H1 (cell line): ENCODE results near the gene ELFN1. TPM values are rescaled to one million over a fixed set of nuclear protein-coding genes. Genes with fewer than 3 reads are reported as not detected.

Experiments used
- CTCF ChIA-PET: fragments of 300-600 bp; sonication (Branson Sonifier 250); formaldehyde crosslinking; loops from one replicate; lab custom pipeline; 2021; ENCODE audit not compliant: partially characterized antibody; lab: Charles Lee
- POLR2A ChIA-PET: fragments of 300-600 bp; sonication (Branson Sonifier 250); formaldehyde crosslinking; loops from one replicate; lab custom pipeline; 2021; ENCODE audit warnings: inconsistent platforms; ENCODE audit not compliant: partially characterized antibody; lab: Charles Lee
- DNase-seq, 2 experiments: peaks; one replicate each; pipeline versions ENCODE4 v3.0.0 to v3.0.0-alpha.2; 2010 to 2022; ENCODE audit warnings: low spot score in 2 of 2, low read depth in 1 of 2, mixed read lengths in 1 of 2
- FAIRE-seq: peaks from 2 replicates; lab custom pipeline; 2011; peaks lifted over from hg19 to GRCh38; lab: Jason Lieb, UNC
- H2AFZ ChIP-seq: 2 replicates; pipeline ENCODE4 v1.8.1; 2012; ENCODE audit warnings: low read length, inconsistent platforms
- H2AK5ac ChIP-seq: 2 replicates; pipeline ENCODE4 v1.6.1; 2013; ENCODE audit warnings: low read depth, low read length
- H2BK120ac ChIP-seq: replicated peaks from 2 replicates; pipeline ENCODE3; 2013; ENCODE audit warnings: low read depth, low read length, inconsistent platforms
- H2BK12ac ChIP-seq: 2 replicates; pipeline ENCODE4 v1.6.1; 2013; ENCODE audit warnings: low read depth, low read length
- H2BK15ac ChIP-seq: 2 replicates; pipeline ENCODE4 v1.6.1; 2013; ENCODE audit warnings: low read length
- H2BK20ac ChIP-seq: 2 replicates; pipeline ENCODE4 v1.6.1; 2013; ENCODE audit warnings: low read length
- H2BK5ac ChIP-seq: 2 replicates; pipeline ENCODE4 v1.6.1; 2013; ENCODE audit warnings: low read depth, low read length
- H3K14ac ChIP-seq: 2 replicates; pipeline ENCODE4 v1.6.1; 2013; ENCODE audit warnings: inconsistent platforms; ENCODE audit not compliant: insufficient read length
- H3K18ac ChIP-seq: 2 replicates; pipeline ENCODE4 v1.6.1; 2013; ENCODE audit warnings: low read length; ENCODE audit errors: extremely low read depth
- H3K23ac ChIP-seq: 2 replicates; pipeline ENCODE4 v1.6.1; 2013; ENCODE audit warnings: inconsistent platforms; ENCODE audit not compliant: insufficient read length
- H3K23me2 ChIP-seq: 2 replicates; pipeline ENCODE4 v1.6.1; 2013; ENCODE audit warnings: low read depth, low read length
- H3K27ac ChIP-seq: 2 replicates; pipeline ENCODE4 v1.6.1; 2011; ENCODE audit warnings: low read depth, low read length, inconsistent platforms
- H3K27me3 ChIP-seq, 4 experiments: replicated peaks in 1 of 4; 1 replicate in 1 of 4; 2 replicates in 3 of 4; pipeline versions ENCODE4 v1.6.1 to v1.8.1; 2011 to 2013; ENCODE audit warnings: low read length in 3 of 4, mild to moderate bottlenecking in 3 of 4, inconsistent platforms in 2 of 4, mixed read lengths in 2 of 4, moderate library complexity in 1 of 4; ENCODE audit not compliant: control insufficient read depth in 3 of 4, insufficient read depth in 3 of 4; ENCODE audit errors: extremely low read depth in 1 of 4
- H3K36me3 ChIP-seq, 4 experiments: 2 replicates each; pipeline versions ENCODE4 v1.6.1 to v1.8.1; 2011 to 2013; ENCODE audit warnings: mild to moderate bottlenecking in 4 of 4, low read length in 3 of 4, moderate library complexity in 2 of 4, control low read depth in 1 of 4, inconsistent platforms in 1 of 4; ENCODE audit not compliant: insufficient read depth in 4 of 4, control insufficient read depth in 2 of 4
- H3K4ac ChIP-seq: replicated peaks from 2 replicates; pipeline ENCODE3; 2013; ENCODE audit warnings: low read length, low read depth, mixed read lengths, inconsistent platforms; ENCODE audit not compliant: insufficient read length
- H3K4me1 ChIP-seq, 4 experiments: replicated peaks in 1 of 4; 1 replicate in 1 of 4; 2 replicates in 3 of 4; pipeline versions ENCODE4 v1.6.1 to v1.8.1; 2011 to 2013; ENCODE audit warnings: low read length in 3 of 4, inconsistent platforms in 2 of 4, mixed read lengths in 1 of 4; ENCODE audit not compliant: insufficient read depth in 4 of 4, control insufficient read depth in 3 of 4
- H3K4me2 ChIP-seq, 2 experiments: 2 replicates each; pipeline versions ENCODE4 v1.6.1 to v1.8.1; 2011 to 2013; ENCODE audit warnings: low read depth in 2 of 2, low read length in 2 of 2, control low read depth in 1 of 2, inconsistent platforms in 1 of 2, mild to moderate bottlenecking in 1 of 2; ENCODE audit not compliant: insufficient read depth in 1 of 2
- H3K4me3 ChIP-seq, 4 experiments: fragments of 200-600, 300-600 bp in 1 of 4; sonication (generic), shearing (Covaris generic), sonication (Bioruptor Twin) in 1 of 4; 2 replicates each; pipeline versions ENCODE4 v1.5.1 to v1.8.1; 2011 to 2016; ENCODE audit warnings: low read length in 4 of 4, low read depth in 3 of 4, control low read depth in 2 of 4, inconsistent platforms in 2 of 4, mild to moderate bottlenecking in 2 of 4, mixed read lengths in 1 of 4, moderate library complexity in 1 of 4; ENCODE audit not compliant: insufficient read depth in 2 of 4; ENCODE audit errors: extremely low read depth in 1 of 4
- H3K56ac ChIP-seq: replicated peaks from 2 replicates; pipeline ENCODE3; 2013; ENCODE audit warnings: low read depth, mild to moderate bottlenecking, mixed read lengths, low read length, inconsistent platforms; ENCODE audit not compliant: insufficient read length
- H3K79me1 ChIP-seq: 2 replicates; pipeline ENCODE4 v1.6.1; 2013; ENCODE audit warnings: low read depth, low read length, control low read depth
- H3K79me2 ChIP-seq, 2 experiments: 2 replicates each; pipeline versions ENCODE4 v1.6.1 to v1.8.1; 2012 to 2013; ENCODE audit warnings: low read length in 2 of 2, mild to moderate bottlenecking in 2 of 2, inconsistent platforms in 1 of 2; ENCODE audit not compliant: insufficient read depth in 2 of 2, control insufficient read depth in 1 of 2
- H3K9ac ChIP-seq, 4 experiments: replicated peaks in 1 of 4; 1 replicate in 1 of 4; 2 replicates in 3 of 4; pipeline versions ENCODE4 v1.6.1 to v1.8.1; 2011 to 2013; ENCODE audit warnings: low read depth in 3 of 4, low read length in 3 of 4, control low read depth in 2 of 4, mild to moderate bottlenecking in 2 of 4, moderate library complexity in 2 of 4, inconsistent platforms in 1 of 4; ENCODE audit errors: extremely low read depth in 1 of 4
- H3K9me3 ChIP-seq, 2 experiments: 2 replicates each; pipeline versions ENCODE4 v1.6.1 to v1.8.1; 2012 to 2013; ENCODE audit warnings: mild to moderate bottlenecking in 2 of 2, moderate library complexity in 2 of 2, control low read depth in 1 of 2, inconsistent platforms in 1 of 2, low read depth in 1 of 2, low read length in 1 of 2, mixed read lengths in 1 of 2; ENCODE audit not compliant: insufficient read depth in 2 of 2
- H4K20me1 ChIP-seq, 2 experiments: replicated peaks in 1 of 2; 2 replicates each; pipeline versions ENCODE3 to v1.8.1; 2011 to 2013; ENCODE audit warnings: inconsistent platforms in 2 of 2, low read length in 2 of 2, mild to moderate bottlenecking in 1 of 2; ENCODE audit not compliant: insufficient read depth in 2 of 2, control insufficient read depth in 1 of 2
- H4K5ac ChIP-seq: 2 replicates; pipeline ENCODE4 v1.6.1; 2013; ENCODE audit warnings: low read length, low read depth, mixed read lengths, inconsistent platforms; ENCODE audit not compliant: insufficient read length
- H4K8ac ChIP-seq: 2 replicates; pipeline ENCODE4 v1.8.0; 2013; ENCODE audit warnings: mild to moderate bottlenecking, moderate library complexity, low read length, inconsistent platforms; ENCODE audit not compliant: insufficient read depth; ENCODE audit errors: extremely low read depth
- H4K91ac ChIP-seq: replicated peaks from 2 replicates; pipeline ENCODE3; 2013; ENCODE audit warnings: low read length, mixed read lengths, inconsistent platforms; ENCODE audit not compliant: insufficient read length
- CTCF ChIP-seq, 3 experiments: IDR thresholded peaks; 1 replicate in 2 of 3; 2 replicates in 1 of 3; pipeline versions ENCODE4 v1.5.1 to v1.6.1; 2011; ENCODE audit warnings: low read length in 3 of 3, mild to moderate bottlenecking in 3 of 3, inconsistent platforms in 2 of 3, low read depth in 1 of 3, moderate library complexity in 1 of 3; ENCODE audit not compliant: insufficient read depth in 1 of 3; ENCODE audit errors: control extremely low read depth in 1 of 3
- HDAC2 ChIP-seq, 2 experiments: fragments of 300-600 bp in 1 of 2; sonication (generic) in 1 of 2; IDR thresholded peaks; 2 replicates each; pipeline ENCODE4 v1.6.1; 2011 to 2012; ENCODE audit warnings: low read depth in 2 of 2, low read length in 2 of 2, mild to moderate bottlenecking in 2 of 2, moderate library complexity in 2 of 2, borderline replicate concordance in 1 of 2, inconsistent platforms in 1 of 2
- WGBS, 2 experiments: shearing (Covaris generic) in 1 of 2; methylation state at CpG; one replicate each; pipeline versions ENCODE4 v1.1.6 to v1.1.7; 2013 to 2015; ENCODE audit warnings: low lambda C conversion rate in 2 of 2, mixed read lengths in 2 of 2, inconsistent platforms in 1 of 2, low coverage in 1 of 2, missing lambda C conversion rate in 1 of 2; ENCODE audit not compliant: insufficient replicate concordance in 2 of 2, insufficient coverage in 1 of 2, insufficient read length in 1 of 2; ENCODE audit errors: extremely low coverage in 1 of 2, missing lambda C conversion rate in 1 of 2; 5-methylcytosine and 5-hydroxymethylcytosine counted together
- polyA plus RNA-seq, 7 experiments: library from polyadenylated mRNA; depleted of rRNA in 3 of 7; stranded (reverse) in 5 of 7; unstranded in 2 of 7; fragments of >200 nt in 5 of 7; fragments of 200-250 nt in 2 of 7; gene quantifications; 1 replicate in 5 of 7; 2 replicates in 1 of 7; 4 replicates in 1 of 7; pipeline versions ENCODE4 v1.2.1 to v1.2.3, GENCODE V29; 2011 to 2013; ENCODE audit warnings: missing spikeins in 2 of 7, mixed read lengths in 2 of 7
- total RNA-seq: library from RNA; stranded (reverse); fragmentation: NEBNext Ultra II Directional; extraction: Animal tissue kit (Norgen Biotek cat#: 25700); gene quantifications from 2 replicates; pipeline ENCODE4 v1.2.1, GENCODE V29; 2021

The ELFN1 gene
- total and polyA plus RNA-seq, 2 of the 8 experiments (the other 6 are each of a cell fraction or from before 2014, with no cell fraction given), result 2.0 to 4.5 TPM

GRCh38 chr7:1727079-1727478, 57.0 kb downstream of the ELFN1 start:
- no peak overlapping the region for H2AFZ ChIP-seq
- no peak overlapping the region for H3K27ac ChIP-seq
- H4K8ac ChIP-seq, result no peak overlapping the region
- H3K4me1 ChIP-seq, result peaks cover 0 to 8% (median 5%) of the 10 kb centered on the region in 4 experiments; a peak in 5 of 7 replicates
- H3K9me3 ChIP-seq, result peaks cover 0 to 14% of the 10 kb centered on the region in 2 experiments; a peak in 3 of 4 replicates
- no peak overlapping the region for H2BK15ac ChIP-seq
- H2AK5ac ChIP-seq, result no peak overlapping the region
- no peaks in the 10 kb centered on the region for H3K36me3 ChIP-seq
- H3K56ac ChIP-seq, result no peak overlapping the region
- H4K91ac ChIP-seq, result no peak overlapping the region
- H3K79me2 ChIP-seq, result no peaks in the 10 kb centered on the region
- no peak overlapping the region for H3K4me2 ChIP-seq
- no peak overlapping the region for H3K23ac ChIP-seq
- H4K5ac ChIP-seq, result no peak overlapping the region
- TF ChIP-seq CTCF (IDR thresholded peaks at IDR 0.05; ENCODE audit: control extremely low read depth in 1 of 3, insufficient read depth in 1 of 3, low read depth in 1 of 3, low read length in 3 of 3) (no peak), HDAC2 (IDR thresholded peaks at IDR 0.05; ENCODE audit: borderline replicate concordance in 1 of 2, low read depth in 2 of 2, low read length in 2 of 2) (no peak)
- TF ChIP-seq, all 59 proteins: peak for 0
- no peak overlapping the region for H2BK5ac ChIP-seq
- no peak overlapping the region for H3K4ac ChIP-seq
- H2BK120ac ChIP-seq, result no peak overlapping the region
- no peak for FAIRE-seq
- 89% methylated on average over 2 of the region's 2 CpGs; no CpG with 5 or more reads in 1 of the 2 experiments for WGBS, 2 experiments
- H3K4me3 ChIP-seq, result no peak overlapping the region
- H3K18ac ChIP-seq, result no peak overlapping the region
- no peak overlapping the region for H3K14ac ChIP-seq
- ChIA-PET CTCF (no interaction called here), POLR2A (interaction anchor here (0.8 kb wide), 1 partner anchor 41 kb away, joined by 3 read pairs; no protein-coding TSS in a partner anchor)
- peaks cover 2% of the 10 kb centered on the region; the same call in 1 of the 2 replicates for H3K79me1 ChIP-seq
- no peaks in the 10 kb centered on the region for H3K27me3 ChIP-seq
- no peak overlapping the region for H3K9ac ChIP-seq
- no peak overlapping the region for H2BK20ac ChIP-seq
- H4K20me1 ChIP-seq, result peaks cover 0 to 2% of the 10 kb centered on the region in 2 experiments
- no peak overlapping the region for H2BK12ac ChIP-seq
- H3K23me2 ChIP-seq, result peaks cover 1% of the 10 kb centered on the region; the same call in 1 of the 2 replicates
- DNase-seq, result no peak
